Nephron (organoid): ENCODE data around the gene SIGLECL1.
A peak's percentile ranks its signal among the peaks of the same experiment; 100 is the strongest.

Experiments
- H3K27ac Mint-ChIP-seq, 3 experiments: 2 replicates each; pipeline ENCODE4 v1.8.0; 2020; ENCODE audit warnings: mixed read lengths in 3 of 3, mild to moderate bottlenecking in 2 of 3, moderate library complexity in 1 of 3
- H3K27me3 Mint-ChIP-seq: 2 replicates; pipeline ENCODE4 v1.8.0; 2021; ENCODE audit warnings: low read depth, mild to moderate bottlenecking, moderate library complexity, mixed read lengths
- H3K36me3 Mint-ChIP-seq: 2 replicates; pipeline ENCODE4 v1.8.0; 2020; ENCODE audit warnings: low read depth, mixed read lengths
- H3K4me1 Mint-ChIP-seq: 2 replicates; pipeline ENCODE4 v1.8.0; 2020; ENCODE audit warnings: mixed read lengths
- H3K4me3 Mint-ChIP-seq, 3 experiments: 2 replicates each; pipeline ENCODE4 v1.8.0; 2020; ENCODE audit warnings: mild to moderate bottlenecking in 3 of 3, mixed read lengths in 3 of 3, moderate library complexity in 2 of 3
- H3K9me3 Mint-ChIP-seq: 2 replicates; pipeline ENCODE4 v1.8.0; 2020; ENCODE audit warnings: mixed read lengths
- CTCF ChIP-seq, 3 experiments: fragments of 200-600 bp; sonication (generic); IDR thresholded peaks; one replicate each; pipeline ENCODE4 v1.5.0; 2021; ENCODE audit warnings: antibody characterized with exemption in 3 of 3; ENCODE audit not compliant: unreplicated experiment in 3 of 3

Gene SIGLECL1

GRCh38 chr19:51292971-51293370 is 42.1 kb downstream of the SIGLECL1 start:
- Mint-ChIP-seq H3K9me3 (no peaks in the 10 kb centered on the region), H3K36me3 (no peaks in the 10 kb centered on the region), H3K4me3 (peak overlapping the region in 1 of 3 experiments; percentile 40), H3K4me1 (peaks cover 15% of the 10 kb centered on the region), H3K27me3 (peaks cover 22% of the 10 kb centered on the region), H3K27ac (peak overlapping the region in 2 of 3 experiments; percentile 21 to 25)
- no peak for TF ChIP-seq CTCF (IDR thresholded peaks at IDR 0.05; ENCODE audit: unreplicated experiment in 3 of 3)

GRCh38 chr19:51293571-51294210 is 42.8 kb downstream of the SIGLECL1 start:
- H3K27ac Mint-ChIP-seq: no peak overlapping the region
- TF ChIP-seq CTCF (IDR thresholded peaks at IDR 0.05; ENCODE audit: unreplicated experiment in 3 of 3): no peak
- H3K4me3 Mint-ChIP-seq: no peak overlapping the region
- no peaks in the 10 kb centered on the region for H3K9me3 Mint-ChIP-seq
- peaks cover 15% of the 10 kb centered on the region for H3K4me1 Mint-ChIP-seq
- no peaks in the 10 kb centered on the region for H3K36me3 Mint-ChIP-seq
- peaks cover 22% of the 10 kb centered on the region for H3K27me3 Mint-ChIP-seq

- H3K27me3 Mint-ChIP-seq: peaks cover 26% of the 10 kb centered on the region
- H3K36me3 Mint-ChIP-seq: no peaks in the 10 kb centered on the region
- H3K4me3 Mint-ChIP-seq: no peak overlapping the region
- H3K27ac Mint-ChIP-seq: no peak overlapping the region
- TF ChIP-seq CTCF (IDR thresholded peaks at IDR 0.05; ENCODE audit: unreplicated experiment in 3 of 3): no peak
- peaks cover 15% of the 10 kb centered on the region for H3K4me1 Mint-ChIP-seq
- H3K9me3 Mint-ChIP-seq: no peaks in the 10 kb centered on the region
Measured at GRCh38 chr19:51294211-51294976, 43.5 kb downstream of the SIGLECL1 start.

GRCh38 chr19:51294977-51295375 is 44.1 kb downstream of the SIGLECL1 start:
- TF ChIP-seq CTCF (IDR thresholded peaks at IDR 0.05; ENCODE audit: unreplicated experiment in 3 of 3): no peak
- H3K27me3 Mint-ChIP-seq: peaks cover 27% of the 10 kb centered on the region
- no peaks in the 10 kb centered on the region for H3K36me3 Mint-ChIP-seq
- no peak overlapping the region for H3K4me3 Mint-ChIP-seq
- H3K4me1 Mint-ChIP-seq: peaks cover 15% of the 10 kb centered on the region
- H3K27ac Mint-ChIP-seq: no peak overlapping the region
- no peaks in the 10 kb centered on the region for H3K9me3 Mint-ChIP-seq

- H3K27ac Mint-ChIP-seq: no peak overlapping the region
- peaks cover 15% of the 10 kb centered on the region for H3K4me1 Mint-ChIP-seq
- H3K36me3 Mint-ChIP-seq: no peaks in the 10 kb centered on the region
- no peak for TF ChIP-seq CTCF (IDR thresholded peaks at IDR 0.05; ENCODE audit: unreplicated experiment in 3 of 3)
- no peak overlapping the region for H3K4me3 Mint-ChIP-seq
- peaks cover 24% of the 10 kb centered on the region for H3K27me3 Mint-ChIP-seq
- H3K9me3 Mint-ChIP-seq: no peaks in the 10 kb centered on the region
Measured at GRCh38 chr19:51295382-51296126, 44.7 kb downstream of the SIGLECL1 start.
